Ascending aorta (tissue), 2 donors: ENCODE results near the gene ZNF292. TPM values are rescaled to one million over a fixed set of nuclear protein-coding genes. Genes with fewer than 3 reads are reported as not detected.

ENCODE experiments used
- DNase-seq, 2 donors: peaks; one replicate each; pipeline ENCODE4 v3.0.0-alpha.2; 2019; ENCODE audit warnings: low spot score in 2 of 2
- H3K27ac ChIP-seq, 2 donors: fragments of 200-600 bp; sonication (generic); one replicate each; pipeline ENCODE4 v1.5.1; 2016 to 2017; ENCODE audit warnings: mild to moderate bottlenecking in 1 of 2
- H3K27me3 ChIP-seq: fragments of 200-600 bp; sonication (generic); one replicate; pipeline ENCODE4 v1.5.1; 2017
- H3K36me3 ChIP-seq, 2 donors: fragments of 200-600 bp; sonication (generic); one replicate each; pipeline ENCODE4 v1.5.1; 2016
- H3K4me1 ChIP-seq, 2 donors: fragments of 200-600 bp; sonication (generic); one replicate each; pipeline ENCODE4 v1.5.1; 2016 to 2017; ENCODE audit warnings: mild to moderate bottlenecking in 1 of 2
- H3K4me3 ChIP-seq, 2 donors: fragments of 200-600 bp; sonication (generic); one replicate each; pipeline ENCODE4 v1.5.1; 2016 to 2017; ENCODE audit warnings: mild to moderate bottlenecking in 1 of 2
- H3K9me3 ChIP-seq, 2 donors: fragments of 200-600 bp; sonication (generic); one replicate each; pipeline ENCODE4 v1.5.1; 2016
- CTCF ChIP-seq, 3 experiments: fragments of 200-600 bp in 2 of 3; fragments of 450-650 bp in 1 of 3; sonication (generic) in 2 of 3; IDR thresholded peaks; one replicate each; pipeline ENCODE4 v1.5.1; 2016 to 2019; ENCODE audit warnings: antibody characterized with exemption in 3 of 3, mild to moderate bottlenecking in 1 of 3, moderate library complexity in 1 of 3
- intact Hi-C: fragments of 100-400 bp; cut with DNase I; formaldehyde crosslinking; loops from one replicate; pipeline ENCODE4 v1.15.1; 2023
- total RNA-seq: library from RNA; depleted of rRNA; stranded (reverse); fragments of >200 nt; gene quantifications from one replicate; pipeline ENCODE4 v1.1.0, GENCODE V29; 2016

The ZNF292 gene
- total RNA-seq, 1 donor from 2014 or later = 19.1 TPM

GRCh38 chr6:87220997-87221396 is 65.6 kb downstream of the ZNF292 start:
- H3K27ac ChIP-seq = no peak overlapping the region
- peaks cover 6 to 34% of the 10 kb centered on the region in 2 donors for H3K36me3 ChIP-seq
- no peaks in the 10 kb centered on the region for H3K27me3 ChIP-seq
- TF ChIP-seq CTCF (IDR thresholded peaks at IDR 0.05) = no peak
- no peak for DNase-seq
- intact Hi-C loops = no loop called here
- no peaks in the 10 kb centered on the region for H3K9me3 ChIP-seq
- H3K4me3 ChIP-seq = no peak overlapping the region
- no peaks in the 10 kb centered on the region for H3K4me1 ChIP-seq

- no peaks in the 10 kb centered on the region for H3K4me1 ChIP-seq
- H3K4me3 ChIP-seq = no peak overlapping the region
- no peak overlapping the region for H3K27ac ChIP-seq
- H3K36me3 ChIP-seq = peaks cover 6 to 34% of the 10 kb centered on the region in 2 donors
- no peak for DNase-seq
- H3K27me3 ChIP-seq = no peaks in the 10 kb centered on the region
- H3K9me3 ChIP-seq = no peaks in the 10 kb centered on the region
- intact Hi-C loops = no loop called here
- TF ChIP-seq CTCF (IDR thresholded peaks at IDR 0.05) = no peak
These were observed 67.3 kb downstream of the ZNF292 start for GRCh38 chr6:87222676-87223075.

- DNase-seq = no peak
- no peak overlapping the region for H3K27ac ChIP-seq
- no peaks in the 10 kb centered on the region for H3K9me3 ChIP-seq
- H3K4me3 ChIP-seq = no peak overlapping the region
- no peaks in the 10 kb centered on the region for H3K4me1 ChIP-seq
- intact Hi-C loops = no loop called here
- no peaks in the 10 kb centered on the region for H3K27me3 ChIP-seq
- TF ChIP-seq CTCF (IDR thresholded peaks at IDR 0.05) = no peak
- peaks cover 6 to 31% of the 10 kb centered on the region in 2 donors for H3K36me3 ChIP-seq
These were observed 69.6 kb downstream of the ZNF292 start for GRCh38 chr6:87224971-87225370.

- TF ChIP-seq CTCF (IDR thresholded peaks at IDR 0.05) = no peak
- no peak for DNase-seq
- Histone ChIP-seq H3K36me3 (peaks cover 6 to 33% of the 10 kb centered on the region in 2 donors), H3K27me3 (no peaks in the 10 kb centered on the region), H3K27ac (no peak overlapping the region), H3K4me1 (no peaks in the 10 kb centered on the region), H3K9me3 (no peaks in the 10 kb centered on the region), H3K4me3 (no peak overlapping the region)
- intact Hi-C loops = no loop called here
These were observed 70.1 kb downstream of the ZNF292 start for GRCh38 chr6:87225511-87225910.

GRCh38 chr6:87225937-87226336 is 70.6 kb downstream of the ZNF292 start:
- Histone ChIP-seq H3K27me3 (no peaks in the 10 kb centered on the region), H3K4me3 (no peak overlapping the region), H3K36me3 (peaks cover 6 to 31% of the 10 kb centered on the region in 2 donors), H3K27ac (no peak overlapping the region), H3K9me3 (no peaks in the 10 kb centered on the region), H3K4me1 (no peaks in the 10 kb centered on the region)
- intact Hi-C loops = no loop called here
- DNase-seq = no peak
- no peak for TF ChIP-seq CTCF (IDR thresholded peaks at IDR 0.05)

GRCh38 chr6:87230801-87231200 is 75.4 kb downstream of the ZNF292 start:
- H3K4me1 ChIP-seq = no peaks in the 10 kb centered on the region
- no peaks in the 10 kb centered on the region for H3K9me3 ChIP-seq
- intact Hi-C loops = no loop called here
- no peak overlapping the region for H3K27ac ChIP-seq
- H3K27me3 ChIP-seq = no peaks in the 10 kb centered on the region
- TF ChIP-seq CTCF (IDR thresholded peaks at IDR 0.05) = no peak
- no peak overlapping the region for H3K4me3 ChIP-seq
- no peak for DNase-seq
- H3K36me3 ChIP-seq = peaks cover 2 to 13% of the 10 kb centered on the region in 2 donors
